CD14-positive monocyte (primary cell): ENCODE results near the gene SYCP2L. TPM values are rescaled to one million over a fixed set of nuclear protein-coding genes. Genes with fewer than 3 reads are reported as not detected.

ENCODE experiments used
- DNase-seq, 3 donors: peaks; one replicate each; pipeline ENCODE4 v3.0.0-alpha.2; 2011 to 2022
- H2AFZ ChIP-seq: 2 replicates; pipeline ENCODE4 v1.6.0; 2012; ENCODE audit warnings: mild to moderate bottlenecking, low read depth, low read length, inconsistent platforms; ENCODE audit not compliant: insufficient read depth, poor library complexity, severe bottlenecking
- H3K27ac ChIP-seq, 2 donors: 1 replicate in 1 of 2; 2 replicates in 1 of 2; pipeline ENCODE4 v1.5.1; 2012 to 2013; ENCODE audit warnings: low read length in 2 of 2, control low read depth in 1 of 2, inconsistent platforms in 1 of 2, low read depth in 1 of 2, mild to moderate bottlenecking in 1 of 2
- H3K27me3 ChIP-seq, 2 donors: one replicate each; pipeline versions ENCODE4 v1.6.0 to v1.6.1; 2011 to 2013; ENCODE audit warnings: low read length in 2 of 2; ENCODE audit not compliant: control insufficient read depth in 2 of 2, insufficient read depth in 2 of 2
- H3K36me3 ChIP-seq, 2 donors: replicated peaks in 1 of 2; 1 replicate in 1 of 2; 2 replicates in 1 of 2; pipeline versions ENCODE4 v1.5.1 to v1.6.1; 2012 to 2013; ENCODE audit warnings: low read length in 2 of 2, control low read depth in 1 of 2, inconsistent platforms in 1 of 2, mild to moderate bottlenecking in 1 of 2; ENCODE audit not compliant: insufficient read depth in 2 of 2, control insufficient read depth in 1 of 2
- H3K4me1 ChIP-seq, 2 donors: 1 replicate in 1 of 2; 2 replicates in 1 of 2; pipeline versions ENCODE4 v1.5.1 to v1.6.1; 2012 to 2013; ENCODE audit warnings: low read length in 2 of 2, control low read depth in 1 of 2, inconsistent platforms in 1 of 2, mild to moderate bottlenecking in 1 of 2, moderate library complexity in 1 of 2; ENCODE audit not compliant: insufficient read depth in 2 of 2, control insufficient read depth in 1 of 2
- H3K4me2 ChIP-seq: replicated peaks from 2 replicates; pipeline ENCODE3; 2012; ENCODE audit warnings: low read length, moderate library complexity, mild to moderate bottlenecking; ENCODE audit not compliant: poor library complexity, severe bottlenecking; ENCODE audit errors: extremely low read depth
- H3K4me3 ChIP-seq, 3 experiments: fragments of 200-600 bp in 1 of 3; sonication (generic) in 1 of 3; replicated peaks in 1 of 3; 1 replicate in 2 of 3; 2 replicates in 1 of 3; pipeline ENCODE4 v1.5.1; 2011 to 2013; ENCODE audit warnings: low read length in 3 of 3, mild to moderate bottlenecking in 3 of 3, control low read depth in 2 of 3, low read depth in 2 of 3, inconsistent platforms in 1 of 3, moderate library complexity in 1 of 3
- H3K79me2 ChIP-seq: 2 replicates; pipeline ENCODE4 v1.6.0; 2012; ENCODE audit warnings: mild to moderate bottlenecking, control low read depth, inconsistent platforms, low read length, moderate library complexity; ENCODE audit not compliant: insufficient read depth
- H3K9ac ChIP-seq: 2 replicates; pipeline ENCODE4 v1.6.0; 2017; ENCODE audit warnings: low read length, mild to moderate bottlenecking; ENCODE audit not compliant: insufficient read depth, poor library complexity, severe bottlenecking
- H3K9me3 ChIP-seq, 2 donors: replicated peaks in 1 of 2; 1 replicate in 1 of 2; 2 replicates in 1 of 2; pipeline versions ENCODE4 v1.5.1 to v1.6.1; 2012 to 2013; ENCODE audit warnings: low read length in 2 of 2, control low read depth in 1 of 2; ENCODE audit not compliant: control insufficient read depth in 1 of 2, insufficient read depth in 1 of 2
- H4K20me1 ChIP-seq: 2 replicates; pipeline ENCODE4 v1.6.0; 2012; ENCODE audit warnings: mild to moderate bottlenecking, low read length, control low read depth, moderate library complexity; ENCODE audit not compliant: insufficient read depth
- H3K27ac Mint-ChIP-seq, 7 donors: one replicate each; pipeline ENCODE4 v1.8.0; 2020; ENCODE audit warnings: mild to moderate bottlenecking in 7 of 7, mixed read lengths in 7 of 7, moderate library complexity in 6 of 7, inconsistent platforms in 2 of 7
- H3K27me3 Mint-ChIP-seq, 3 donors: one replicate each; pipeline ENCODE4 v1.8.0; 2021 to 2022; ENCODE audit warnings: low read depth in 3 of 3, mild to moderate bottlenecking in 3 of 3, mixed read lengths in 3 of 3, moderate library complexity in 3 of 3, inconsistent platforms in 1 of 3
- H3K36me3 Mint-ChIP-seq, 2 donors: one replicate each; pipeline ENCODE4 v1.8.0; 2020; ENCODE audit warnings: mixed read lengths in 2 of 2, inconsistent platforms in 1 of 2, mild to moderate bottlenecking in 1 of 2
- H3K4me1 Mint-ChIP-seq: one replicate; pipeline ENCODE4 v1.8.0; 2020; ENCODE audit warnings: mild to moderate bottlenecking, mixed read lengths
- H3K4me3 Mint-ChIP-seq, 2 donors: one replicate each; pipeline ENCODE4 v1.8.0; 2020; ENCODE audit warnings: mild to moderate bottlenecking in 2 of 2, mixed read lengths in 2 of 2, moderate library complexity in 1 of 2
- H3K9me3 Mint-ChIP-seq, 7 donors: one replicate each; pipeline ENCODE4 v1.8.0; 2020 to 2022; ENCODE audit warnings: mixed read lengths in 7 of 7, mild to moderate bottlenecking in 6 of 7, moderate library complexity in 6 of 7, inconsistent platforms in 2 of 7
- CTCF ChIP-seq: fragments of 200-600 bp; IDR thresholded peaks from one replicate; pipeline ENCODE4 v1.8.0; 2022; ENCODE audit warnings: antibody characterized with exemption, mild to moderate bottlenecking
- WGBS: methylation state at CpG from one replicate; pipeline ENCODE4 v1.1.5; 2013; ENCODE audit warnings: missing lambda C conversion rate; ENCODE audit not compliant: insufficient coverage; 5-methylcytosine and 5-hydroxymethylcytosine counted together
- intact Hi-C, 2 donors: fragments of 100-400 bp; cut with micrococcal nuclease; formaldehyde crosslinking; loops; one replicate each; pipeline versions ENCODE4 v1.15.0 to v1.15.1; 2023
- polyA plus RNA-seq, 3 donors: library from polyadenylated mRNA; depleted of rRNA in 1 of 3; unstranded in 2 of 3; stranded (reverse) in 1 of 3; fragments of 300-500 nt in 2 of 3; fragments of >200 nt in 1 of 3; fragmentation: Illumina TruSeq in 2 of 3; gene quantifications; 1 replicate in 2 of 3; 2 replicates in 1 of 3; pipeline ENCODE4 v1.2.3, GENCODE V29; 2012 to 2021

SYCP2L gene
- polyA plus RNA-seq, 3 donors, result 0.08 TPM; not detected in 2

GRCh38 chr6:10875026-10875425, 11.8 kb upstream of the SYCP2L start:
- intact Hi-C loops, result no loop called here
- Histone ChIP-seq H3K36me3 (no peaks in the 10 kb centered on the region), H3K9ac (no peak overlapping the region), H3K27ac (no peak overlapping the region), H3K4me3 (no peak overlapping the region), H3K79me2 (no peaks in the 10 kb centered on the region), H3K4me2 (no peak overlapping the region), H3K4me1 (no peaks in the 10 kb centered on the region), H4K20me1 (no peaks in the 10 kb centered on the region), H3K27me3 (peaks cover 10 to 11% of the 10 kb centered on the region in 2 donors), H3K9me3 (no peaks in the 10 kb centered on the region), H2AFZ (no peak overlapping the region)
- DNase-seq, result no peak
- Mint-ChIP-seq H3K4me3 (peak overlapping the region in 1 of 2 donors; percentile 24), H3K36me3 (no peaks in the 10 kb centered on the region), H3K4me1 (no peaks in the 10 kb centered on the region), H3K9me3 (peaks cover 0 to 10% (median 2%) of the 10 kb centered on the region in 7 donors), H3K27ac (no peak overlapping the region), H3K27me3 (peaks cover 15 to 36% (median 17%) of the 10 kb centered on the region in 3 donors)
- WGBS, result 100% methylated on average over 3 of the region's 4 CpGs
- no peak for TF ChIP-seq CTCF

- no peak overlapping the region for H3K27ac ChIP-seq
- Mint-ChIP-seq H3K27ac (no peak overlapping the region), H3K36me3 (peaks cover 0 to 2% of the 10 kb centered on the region in 2 donors), H3K4me1 (peaks cover 6% of the 10 kb centered on the region), H3K4me3 (no peak overlapping the region), H3K27me3 (peaks cover 34 to 53% (median 37%) of the 10 kb centered on the region in 3 donors), H3K9me3 (peaks cover 0 to 16% (median 10%) of the 10 kb centered on the region in 7 donors)
- no peak overlapping the region for H3K4me3 ChIP-seq
- WGBS, result no CpG with 5 or more reads among the region's 14 CpGs
- no peaks in the 10 kb centered on the region for H4K20me1 ChIP-seq
- DNase-seq, result no peak
- H3K79me2 ChIP-seq, result no peaks in the 10 kb centered on the region
- no peak overlapping the region for H3K4me2 ChIP-seq
- no peak overlapping the region for H2AFZ ChIP-seq
- peaks cover 27 to 31% of the 10 kb centered on the region in 2 donors for H3K27me3 ChIP-seq
- TF ChIP-seq CTCF, result no peak
- H3K4me1 ChIP-seq, result peaks cover 0 to 6% of the 10 kb centered on the region in 2 donors
- H3K9ac ChIP-seq, result no peak overlapping the region
- peaks cover 0 to 6% of the 10 kb centered on the region in 2 donors for H3K9me3 ChIP-seq
- intact Hi-C loops, result no loop called here
- no peaks in the 10 kb centered on the region for H3K36me3 ChIP-seq
These were observed 9.8 kb upstream of the SYCP2L start for GRCh38 chr6:10877012-10877411.
